ENCODE measurements around the gene IL17RE. TPM values are rescaled to one million over a fixed set of nuclear protein-coding genes. Genes with fewer than 3 reads are reported as not detected.

IL17RE gene
- total and polyA plus RNA-seq, 2 of the 13 experiments (the other 11 are each of a cell fraction or from before 2014, with no cell fraction given) = 14.5 to 24.1 TPM

DNA sequence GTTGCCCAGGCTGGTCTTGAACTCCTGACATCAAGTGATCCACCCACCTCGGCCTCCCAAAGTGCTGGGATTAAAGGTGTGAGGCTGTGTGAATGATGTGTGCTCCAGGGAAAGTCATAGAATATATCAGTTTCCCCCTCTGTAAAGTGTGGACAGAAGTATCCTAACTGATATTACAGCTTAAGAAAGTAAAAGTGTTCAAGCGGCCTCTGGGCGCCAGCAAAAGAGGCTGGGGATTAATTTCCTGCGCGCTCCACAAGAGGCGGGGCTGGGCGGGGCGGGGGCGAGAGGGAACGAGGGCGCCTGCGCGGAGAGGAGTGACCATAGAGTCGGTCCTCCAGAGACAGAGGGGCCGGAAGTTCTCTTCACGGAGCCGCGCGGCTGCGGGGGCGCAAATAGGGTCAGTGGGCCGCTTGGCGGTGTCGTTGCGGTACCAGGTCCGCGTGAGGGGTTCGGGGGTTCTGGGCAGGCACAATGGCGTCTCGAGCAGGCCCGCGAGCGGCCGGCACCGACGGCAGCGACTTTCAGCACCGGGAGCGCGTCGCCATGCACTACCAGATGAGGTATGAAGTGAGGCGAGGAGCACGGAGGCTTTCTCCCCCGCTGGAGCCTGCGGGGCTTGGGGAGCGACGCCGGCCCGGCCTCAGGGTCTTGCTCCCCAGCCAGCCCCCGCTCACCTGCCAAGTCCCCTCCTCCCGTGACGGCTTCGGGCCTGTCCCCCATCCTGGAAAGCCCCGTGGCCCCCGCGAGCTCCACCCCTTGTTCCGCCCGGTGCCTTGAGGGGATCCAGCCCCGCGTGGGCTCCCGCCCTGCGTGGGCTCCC lies 12.2 kb upstream of the IL17RE start, which contains the start of gene JAGN1 (continued):
- TF ChIP-seq ZSCAN29 (CRISPR knock-in tag; conservative IDR thresholded peaks at IDR 0.05) (no peak), ZNF142 (CRISPR knock-in tag; IDR thresholded peaks at IDR 0.05) (peak; percentile 61; the same call in 1 of the 2 replicates), SAP130 (CRISPR knock-in tag; IDR thresholded peaks at IDR 0.05; ENCODE audit: low read depth) (peak; percentile 88), RAD21 (CRISPR knock-in tag; IDR thresholded peaks at IDR 0.05) (peak; percentile 71), TRAFD1 (CRISPR knock-in tag; IDR thresholded peaks at IDR 0.05; ENCODE audit: borderline replicate concordance) (no peak; the same call in 1 of the 2 replicates), HCFC1 (IDR thresholded peaks at IDR 0.05; ENCODE audit: low read depth, low read length) (peak; percentile 44; the same call in 1 of the 2 replicates), YEATS2 (CRISPR knock-in tag; IDR thresholded peaks at IDR 0.05; ENCODE audit: borderline replicate concordance) (peak; percentile 78; the same call in 1 of the 2 replicates), ZSCAN5A (CRISPR knock-in tag; IDR thresholded peaks at IDR 0.05; ENCODE audit: borderline replicate concordance) (no peak), HOXA9 (CRISPR knock-in tag; IDR thresholded peaks at IDR 0.05; ENCODE audit: borderline replicate concordance) (no peak), TBP (CRISPR knock-in tag; IDR thresholded peaks at IDR 0.05) (no peak), NCOA1 (CRISPR knock-in tag; IDR thresholded peaks at IDR 0.05) (no peak; the same call in 1 of the 2 replicates)
- TF ChIP-seq, protein P1, sequence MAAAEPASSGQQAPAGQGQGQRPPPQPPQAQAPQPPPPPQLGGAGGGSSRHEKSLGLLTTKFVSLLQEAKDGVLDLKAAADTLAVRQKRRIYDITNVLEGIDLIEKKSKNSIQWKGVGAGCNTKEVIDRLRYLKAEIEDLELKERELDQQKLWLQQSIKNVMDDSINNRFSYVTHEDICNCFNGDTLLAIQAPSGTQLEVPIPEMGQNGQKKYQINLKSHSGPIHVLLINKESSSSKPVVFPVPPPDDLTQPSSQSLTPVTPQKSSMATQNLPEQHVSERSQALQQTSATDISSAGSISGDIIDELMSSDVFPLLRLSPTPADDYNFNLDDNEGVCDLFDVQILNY (CRISPR knock-in tag; conservative IDR thresholded peaks at IDR 0.05) = peak; percentile 63; the same call in 1 of the 2 replicates
- TF ChIP-seq, protein P2, sequence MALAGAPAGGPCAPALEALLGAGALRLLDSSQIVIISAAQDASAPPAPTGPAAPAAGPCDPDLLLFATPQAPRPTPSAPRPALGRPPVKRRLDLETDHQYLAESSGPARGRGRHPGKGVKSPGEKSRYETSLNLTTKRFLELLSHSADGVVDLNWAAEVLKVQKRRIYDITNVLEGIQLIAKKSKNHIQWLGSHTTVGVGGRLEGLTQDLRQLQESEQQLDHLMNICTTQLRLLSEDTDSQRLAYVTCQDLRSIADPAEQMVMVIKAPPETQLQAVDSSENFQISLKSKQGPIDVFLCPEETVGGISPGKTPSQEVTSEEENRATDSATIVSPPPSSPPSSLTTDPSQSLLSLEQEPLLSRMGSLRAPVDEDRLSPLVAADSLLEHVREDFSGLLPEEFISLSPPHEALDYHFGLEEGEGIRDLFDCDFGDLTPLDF (CRISPR knock-in tag; IDR thresholded peaks at IDR 0.05) = no peak; the same call in none of the 2 replicates
- TF ChIP-seq, protein P3, sequence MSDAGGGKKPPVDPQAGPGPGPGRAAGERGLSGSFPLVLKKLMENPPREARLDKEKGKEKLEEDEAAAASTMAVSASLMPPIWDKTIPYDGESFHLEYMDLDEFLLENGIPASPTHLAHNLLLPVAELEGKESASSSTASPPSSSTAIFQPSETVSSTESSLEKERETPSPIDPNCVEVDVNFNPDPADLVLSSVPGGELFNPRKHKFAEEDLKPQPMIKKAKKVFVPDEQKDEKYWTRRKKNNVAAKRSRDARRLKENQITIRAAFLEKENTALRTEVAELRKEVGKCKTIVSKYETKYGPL (CRISPR knock-in tag; IDR thresholded peaks at IDR 0.05) = no peak; the same call in 1 of the 2 replicates

All from HepG2 (cell line).